ENCODE results near the gene RANBP6. TPM values are rescaled to one million over a fixed set of nuclear protein-coding genes. Genes with fewer than 3 reads are reported as not detected.
A peak's percentile ranks its signal among the peaks of the same experiment; 100 is the strongest.

RANBP6 gene
- total RNA-seq, 2 donors from 2014 or later: 18.6 to 30.1 TPM

DNA sequence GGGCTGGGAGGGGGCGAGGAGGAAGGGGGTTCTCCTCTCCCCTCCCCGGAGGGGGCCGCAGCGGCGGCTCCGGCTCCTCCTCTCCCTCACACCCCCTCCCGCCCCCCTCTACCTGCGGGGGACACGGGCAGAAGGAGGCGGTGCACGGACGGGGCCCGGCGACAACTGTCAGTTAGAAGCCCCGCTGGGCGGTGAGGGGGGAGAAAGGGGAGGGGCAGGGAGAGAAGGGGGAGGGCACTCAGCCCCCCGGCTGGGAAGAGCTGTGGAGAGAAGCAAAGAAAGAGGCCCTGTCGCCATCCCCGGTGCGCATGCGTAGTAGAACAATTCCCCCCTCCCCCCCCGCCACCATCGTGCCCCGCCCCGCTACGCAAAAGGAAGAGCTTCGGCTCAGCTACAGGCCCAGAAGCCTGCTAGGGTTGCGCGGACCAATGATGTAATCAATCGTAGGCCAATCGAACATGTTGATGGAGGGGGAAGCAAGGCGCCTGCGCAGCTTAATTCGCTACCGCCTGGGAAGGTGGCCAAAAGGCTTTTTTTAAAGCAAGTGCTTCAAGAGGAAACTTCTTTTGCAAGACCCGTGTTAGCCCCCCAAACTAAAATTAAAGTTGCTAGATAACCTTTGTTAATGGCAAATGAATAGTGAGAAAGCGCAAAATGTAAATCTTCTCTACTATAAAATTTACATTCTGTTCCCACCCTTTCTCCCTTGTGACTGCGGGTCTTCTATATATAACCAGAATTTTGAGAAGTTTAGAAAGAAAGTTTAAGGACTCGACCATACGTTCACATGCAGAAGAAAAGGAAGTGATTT, 7.0 kb downstream of the RANBP6 start:
- intact Hi-C loops (cut with DNase I): no loop called here
- DNase-seq (peak; percentile 96), ATAC-seq (peak; percentile 89 to 91)

DNA sequence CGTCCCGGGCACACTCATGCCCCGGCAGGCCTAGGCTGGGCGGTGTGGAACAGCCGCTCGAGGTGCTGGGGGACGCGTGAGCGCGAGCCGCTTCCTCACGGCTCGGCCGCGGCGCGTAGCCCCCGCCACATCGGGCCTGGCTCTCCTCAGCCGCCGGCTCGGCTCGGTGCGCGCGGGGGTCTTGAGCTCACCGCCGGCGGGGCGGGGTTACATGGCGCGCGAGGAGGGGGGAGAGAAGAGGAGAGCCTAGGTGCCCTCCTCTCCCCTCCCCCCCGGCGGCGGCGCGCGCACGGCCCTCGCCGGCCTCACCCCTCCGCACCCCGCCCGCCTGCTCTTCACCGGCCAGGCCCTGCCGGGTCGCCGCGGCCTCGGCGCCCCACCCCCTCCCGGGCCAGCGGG, 7.7 kb downstream of the RANBP6 start:
- DNase-seq (peak; percentile 80), ATAC-seq (peak; percentile 86 to 89)
- intact Hi-C loops (cut with DNase I): no loop called here

DNA sequence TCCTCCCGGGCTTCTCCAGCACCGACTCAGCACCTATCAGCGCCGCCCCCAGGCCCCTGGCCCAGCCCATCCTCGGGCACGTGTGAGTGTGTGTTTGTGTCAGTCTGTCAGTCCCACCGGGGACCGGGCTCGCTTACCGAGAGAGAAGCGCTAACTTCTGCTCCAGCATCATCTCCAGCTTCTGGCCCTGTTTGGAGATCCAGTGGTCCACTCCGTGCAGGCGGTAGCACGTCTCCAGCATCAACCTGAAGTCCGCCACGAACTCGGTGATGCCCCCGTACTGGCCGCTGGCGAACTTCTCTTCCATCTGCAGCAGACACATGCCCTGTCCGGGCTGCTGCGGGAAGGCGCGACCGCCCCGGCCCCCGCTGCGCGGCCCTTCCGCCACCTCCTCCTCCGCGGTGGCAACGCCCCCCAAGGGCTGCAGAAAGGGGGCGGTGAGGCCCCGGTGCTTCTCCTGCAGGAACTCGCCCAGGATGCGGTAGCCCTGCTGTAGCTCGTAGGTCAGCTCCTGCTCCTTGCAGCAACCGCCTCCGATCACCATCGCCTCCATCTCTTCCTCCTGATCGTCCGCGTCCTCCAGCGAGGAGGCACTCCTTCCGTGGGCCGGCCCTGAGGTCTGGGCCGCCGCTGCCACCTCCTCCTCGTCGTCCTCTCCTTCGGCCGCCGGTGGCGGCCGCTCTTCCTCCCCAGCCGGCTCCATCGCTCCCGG, 8.2 kb downstream of the RANBP6 start:
- peak; percentile 92 for DNase-seq
- intact Hi-C loops (cut with DNase I): no loop called here
- peak; percentile 65 to 91 for ATAC-seq

DNA sequence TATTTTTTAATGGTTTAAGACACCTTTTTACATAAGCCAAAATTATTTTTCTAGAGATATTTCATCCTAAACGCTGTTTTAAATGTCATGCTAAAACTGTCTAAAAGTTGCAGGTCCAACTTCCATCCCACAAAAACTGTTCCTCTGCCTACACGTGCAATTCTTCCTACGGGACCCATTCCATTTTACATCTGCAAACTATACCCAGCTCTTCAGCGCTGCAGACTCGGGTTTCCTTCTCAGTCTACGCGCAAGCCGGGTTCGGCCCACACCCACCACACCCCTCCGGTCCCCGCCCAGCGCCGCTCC, 8.7 kb downstream of the RANBP6 start:
- no peak for DNase-seq
- ATAC-seq: no peak
- intact Hi-C loops (cut with DNase I): no loop called here

DNA sequence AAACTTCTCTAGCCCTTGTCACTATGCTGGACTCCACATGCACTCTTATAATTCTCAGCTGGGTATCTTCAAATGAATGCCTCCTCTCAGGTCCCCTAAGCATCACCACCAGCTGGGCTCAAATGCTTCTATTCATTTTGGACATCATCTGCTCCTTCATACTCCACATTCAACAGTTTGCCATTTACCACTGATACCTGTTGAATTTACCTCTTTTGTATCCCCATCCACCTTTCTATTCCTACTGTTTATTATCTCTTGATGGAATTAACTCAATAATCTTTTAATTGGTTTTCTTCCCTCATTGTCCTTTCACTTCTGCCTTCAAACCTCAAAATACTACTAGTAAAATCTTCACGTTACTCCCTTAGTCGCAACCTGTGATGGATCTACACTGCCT, 14.5 kb downstream of the RANBP6 start:
- DNase-seq (no peak), ATAC-seq (no peak)
- intact Hi-C loops (cut with DNase I): no loop called here

DNA sequence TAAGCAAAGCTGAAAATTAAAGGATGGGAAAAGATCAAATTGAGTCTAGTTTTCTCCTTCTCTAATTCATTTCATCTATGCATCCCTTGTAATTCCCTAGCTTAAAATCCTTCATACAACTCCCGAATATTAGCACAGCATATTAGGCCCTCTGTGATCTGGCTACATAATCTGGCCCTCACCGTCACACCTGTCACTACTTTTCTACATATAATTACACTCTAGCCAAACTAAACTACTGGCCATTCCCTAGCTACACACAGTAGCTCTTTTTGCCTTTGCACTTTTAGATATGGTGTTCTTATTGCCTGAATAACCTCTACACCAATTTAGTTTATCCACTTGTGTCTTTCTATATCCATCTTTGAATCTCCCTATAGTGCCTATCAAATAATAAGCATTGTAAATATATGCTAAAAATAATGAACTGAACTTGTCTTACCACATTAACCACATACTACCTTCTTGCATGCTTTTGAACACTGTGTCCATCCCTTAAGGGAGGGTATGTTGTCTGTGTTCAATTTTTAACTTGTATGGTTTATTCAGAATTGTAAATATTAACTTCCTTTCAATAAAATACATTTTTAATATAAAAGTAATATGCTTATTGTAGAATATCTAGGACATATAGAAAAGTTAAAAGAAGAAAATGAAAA, 15.9 kb downstream of the RANBP6 start:
- ATAC-seq (no peak), DNase-seq (no peak)
- intact Hi-C loops (cut with DNase I): no loop called here

DNA sequence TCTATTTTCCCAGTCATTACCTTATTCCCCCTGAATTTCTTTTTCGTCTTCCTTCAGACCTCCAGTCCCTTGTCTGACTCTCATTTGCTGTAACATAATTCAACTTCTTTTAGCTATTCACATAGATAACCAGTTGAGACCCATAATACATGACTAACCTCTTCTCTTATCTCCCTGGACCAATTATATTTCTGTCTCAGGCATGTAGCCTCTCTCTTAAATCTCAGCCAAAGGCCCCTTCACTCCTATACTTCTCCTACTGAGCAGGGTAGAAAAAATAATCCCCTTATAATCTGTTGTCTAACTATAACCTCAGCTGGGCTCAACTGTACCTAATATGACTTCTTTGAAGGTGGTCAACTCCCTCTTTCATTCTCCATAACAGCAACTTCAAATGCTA, 20.9 kb downstream of the RANBP6 start:
- DNase-seq (no peak), ATAC-seq (no peak)
- intact Hi-C loops (cut with DNase I): no loop called here

DNA sequence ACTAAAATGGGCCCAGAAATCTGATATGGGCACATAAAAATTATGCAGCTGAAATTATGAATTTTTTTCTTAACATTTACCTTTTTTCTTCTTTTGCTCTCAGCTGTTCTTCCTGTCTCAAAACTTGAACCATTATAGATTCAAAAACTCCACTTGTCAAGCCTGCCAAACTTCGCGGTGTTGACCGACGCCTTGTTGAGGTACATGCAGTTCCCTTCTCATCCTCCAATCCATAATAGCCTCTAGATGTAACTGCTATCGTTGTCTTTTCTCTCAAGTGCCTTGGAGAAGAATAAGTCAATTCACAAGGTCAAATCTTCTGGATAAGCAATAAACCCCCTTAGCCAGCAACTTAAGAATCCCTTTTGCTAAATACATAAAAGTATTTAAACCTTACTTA, 27.2 kb downstream of the RANBP6 start:
- DNase-seq (peak; percentile 25), ATAC-seq (peak in 1 of 2 donors; percentile 70)
- intact Hi-C loops (cut with DNase I): no loop called here

DNA sequence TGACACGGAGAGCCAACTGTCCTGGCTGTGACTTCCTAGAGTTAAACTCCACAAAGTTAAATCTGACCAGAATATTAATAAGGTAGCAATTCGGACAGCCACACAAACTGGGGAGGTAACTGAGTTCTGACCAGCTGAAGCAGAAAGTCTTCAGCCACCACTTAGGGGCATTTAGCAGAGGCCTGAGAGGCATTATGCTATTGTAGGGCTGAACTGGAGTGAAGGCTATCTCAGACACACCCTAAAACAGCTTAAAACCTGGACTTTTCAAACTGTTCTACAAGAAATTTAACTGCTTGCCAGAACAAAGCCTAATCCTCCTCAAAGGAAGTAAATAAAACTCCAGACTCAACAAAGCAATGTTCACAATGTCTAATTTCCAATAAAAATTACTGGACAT, 32.4 kb downstream of the RANBP6 start:
- DNase-seq (no peak), ATAC-seq (no peak)
- intact Hi-C loops (cut with DNase I): no loop called here

DNA sequence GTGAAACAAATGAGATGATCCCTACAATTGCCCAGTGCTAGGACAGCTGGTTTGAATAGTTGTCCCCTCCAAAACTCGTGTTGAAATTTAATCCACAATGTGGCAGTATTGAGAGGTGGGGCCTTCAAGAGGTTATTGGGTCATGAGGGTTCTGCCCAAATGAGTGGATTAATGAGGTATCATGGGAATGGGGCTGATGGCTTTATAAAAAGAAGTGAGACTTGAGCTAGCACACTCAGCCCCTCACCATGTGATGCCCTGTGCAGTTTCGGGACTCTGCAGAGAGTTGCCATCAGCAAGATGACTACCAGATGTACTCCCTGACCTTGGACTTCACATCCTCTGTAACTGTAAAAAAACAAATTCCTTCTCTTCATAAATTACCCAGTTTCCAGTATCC, 33.1 kb downstream of the RANBP6 start:
- DNase-seq: no peak
- ATAC-seq: no peak
- intact Hi-C loops (cut with DNase I): no loop called here

DNA sequence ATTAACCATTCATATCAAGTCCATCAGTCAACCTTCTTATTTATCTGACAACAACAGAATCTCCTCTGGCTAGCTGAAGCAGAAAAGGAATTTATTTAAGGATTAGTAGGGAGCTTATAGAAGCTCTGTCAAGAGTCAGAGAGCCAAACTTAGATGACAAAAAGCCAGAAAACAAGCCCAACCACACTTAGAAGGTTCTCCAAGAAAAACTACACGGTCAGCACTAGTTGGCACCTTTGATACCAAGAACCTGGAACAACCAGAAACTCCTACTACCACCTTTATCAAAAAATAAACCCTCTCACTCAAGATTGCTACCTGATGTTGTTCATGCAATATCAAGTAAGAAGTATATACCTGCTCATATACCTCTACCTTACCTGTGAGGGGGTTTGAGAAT, 36.9 kb downstream of the RANBP6 start:
- intact Hi-C loops (cut with DNase I): no loop called here
- DNase-seq (no peak), ATAC-seq (no peak)

DNA sequence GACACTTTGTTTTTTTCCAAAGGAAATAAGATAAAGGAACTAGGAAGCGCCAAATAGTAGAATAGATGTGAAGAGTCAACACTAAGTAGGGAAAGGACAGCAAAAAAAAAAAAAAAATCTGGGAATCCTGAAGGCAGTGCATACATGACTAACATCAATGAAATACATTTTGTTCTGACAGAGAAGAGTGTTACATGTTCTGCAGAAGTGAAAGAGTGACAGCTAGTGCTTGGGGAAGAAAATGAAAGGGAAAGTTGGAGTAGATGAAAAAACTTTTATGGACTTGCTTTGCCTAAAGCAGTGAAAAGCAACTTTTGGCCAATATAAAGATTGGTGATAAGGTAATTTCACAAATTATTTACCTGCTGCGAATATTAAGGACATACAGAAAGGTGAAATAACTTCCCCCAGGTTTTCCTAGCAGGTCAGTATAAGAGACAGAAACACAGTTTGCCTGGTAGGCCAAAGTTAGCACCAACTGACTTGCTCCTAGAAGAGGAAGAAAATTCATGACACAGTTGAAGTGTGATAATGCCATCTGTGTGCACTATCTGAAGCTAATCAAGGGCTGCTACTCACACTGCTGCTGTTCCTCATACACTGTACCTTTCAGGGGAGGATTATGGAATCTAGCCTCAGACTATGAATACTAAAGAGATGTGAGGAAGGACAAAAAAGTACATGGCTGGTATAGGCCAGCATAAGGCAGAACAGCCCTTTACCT, 38.6 kb downstream of the RANBP6 start:
- intact Hi-C loops (cut with DNase I): no loop called here
- DNase-seq (no peak), ATAC-seq (peak; percentile 53 to 83)

DNA sequence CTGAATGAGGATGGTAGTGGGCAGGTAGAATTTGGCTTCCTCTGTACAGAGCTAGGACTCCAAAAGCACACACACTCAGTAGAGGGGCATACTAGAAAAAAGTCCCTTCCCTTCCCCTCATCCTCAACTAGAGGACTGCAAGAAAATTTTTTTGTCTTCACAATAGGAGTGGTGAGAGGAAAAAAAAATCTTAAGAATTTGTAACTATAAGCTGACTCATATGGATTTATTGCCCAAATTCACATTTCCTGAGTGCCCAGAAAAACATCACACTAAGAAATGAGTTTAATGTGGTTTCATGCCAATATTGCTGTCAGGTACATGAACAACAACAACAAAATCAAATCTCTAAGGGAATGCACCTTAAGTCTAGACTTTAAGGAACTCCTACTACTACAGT, 43.7 kb downstream of the RANBP6 start:
- no peak for DNase-seq
- intact Hi-C loops (cut with DNase I): no loop called here
- no peak for ATAC-seq

Small RNA genes within 50 kb of the gene (microRNA-seq; reads per million reads assigned to microRNA genes)
- 0 to 0.20 reads per million in 2 donors for gene MIR4665

Other genes with a start within 250 kb of the RANBP6 start
- gene ERMP1, start 182.5 kb downstream of the RANBP6 start, total RNA-seq: 10 to 100 TPM; 17.8 to 21.3 TPM
- not detected for gene MLANA, start 124.7 kb downstream of the RANBP6 start, total RNA-seq
- 10 to 100 TPM; 44.3 to 50.1 TPM for gene IL33, start 200.2 kb upstream of the RANBP6 start, total RNA-seq